Endothelial cell of umbilical vein (primary cell): ENCODE measurements around the gene TEX9. TPM values are rescaled to one million over a fixed set of nuclear protein-coding genes. Genes with fewer than 3 reads are reported as not detected.

Experiments
- BruUV-seq: library from RNA; stranded (reverse); fragments of 400-500 nt; replicated peaks from 2 replicates; lab custom pipeline; 2021; lab: Mats Ljungman, UMichigan
- CTCF ChIA-PET: fragments of 300-600, 350-600 bp; sonication (Branson Sonifier 250); formaldehyde crosslinking; loops from one replicate; lab custom pipeline; 2021; ENCODE audit warnings: antibody characterized with exemption, inconsistent platforms; lab: Charles Lee
- POLR2A ChIA-PET: fragments of 300-600, 350-600 bp; sonication (Branson Sonifier 250); formaldehyde crosslinking; loops from one replicate; lab custom pipeline; 2021; ENCODE audit warnings: antibody characterized with exemption, inconsistent platforms; lab: Charles Lee
- DNase-seq: peaks from one replicate; pipeline ENCODE4 v3.0.0-alpha.2; 2011; ENCODE audit warnings: low read depth, low spot score
- FAIRE-seq: peaks from 2 replicates; lab custom pipeline; 2011; peaks lifted over from hg19 to GRCh38; lab: Jason Lieb, UNC
- H2AFZ ChIP-seq: 2 replicates; pipeline ENCODE4 v1.6.0; 2012; ENCODE audit warnings: low read depth, low read length, control low read depth, inconsistent platforms
- H3K27ac ChIP-seq: 2 replicates; pipeline ENCODE4 v1.5.1; 2011; ENCODE audit warnings: low read depth, mild to moderate bottlenecking, control low read depth, low read length, moderate library complexity; ENCODE audit not compliant: insufficient read depth
- H3K27me3 ChIP-seq, 2 experiments: 2 replicates each; pipeline versions ENCODE4 v1.6.0 to v1.6.1; 2011; ENCODE audit warnings: low read length in 2 of 2, mixed read lengths in 1 of 2; ENCODE audit not compliant: control insufficient read depth in 2 of 2, insufficient read depth in 2 of 2
- H3K36me3 ChIP-seq, 2 experiments: 2 replicates in 1 of 2; 3 replicates in 1 of 2; pipeline ENCODE4 v1.5.1; 2011; ENCODE audit warnings: low read length in 2 of 2, mild to moderate bottlenecking in 1 of 2, moderate library complexity in 1 of 2; ENCODE audit not compliant: control insufficient read depth in 2 of 2, insufficient read depth in 2 of 2; ENCODE audit errors: extremely low read depth in 1 of 2
- H3K4me1 ChIP-seq: 3 replicates; pipeline ENCODE4 v1.5.1; 2011; ENCODE audit warnings: mild to moderate bottlenecking, low read length; ENCODE audit not compliant: control insufficient read depth, insufficient read depth; ENCODE audit errors: extremely low read depth
- H3K4me2 ChIP-seq: 2 replicates; pipeline ENCODE4 v1.6.1; 2011; ENCODE audit warnings: low read length, control low read depth, mixed read lengths; ENCODE audit not compliant: insufficient read depth
- H3K4me3 ChIP-seq, 3 experiments: fragments of 200-600 bp in 1 of 3; sonication (generic), shearing (Covaris generic) in 1 of 3; replicated peaks in 1 of 3; 2 replicates each; pipeline ENCODE4 v1.5.1; 2011 to 2016; ENCODE audit warnings: control low read depth in 3 of 3, low read length in 3 of 3, mild to moderate bottlenecking in 2 of 3, inconsistent platforms in 1 of 3, low read depth in 1 of 3, moderate library complexity in 1 of 3; ENCODE audit not compliant: insufficient read depth in 1 of 3
- H3K79me2 ChIP-seq: 2 replicates; pipeline ENCODE4 v1.6.0; 2012; ENCODE audit warnings: low read length, inconsistent platforms; ENCODE audit not compliant: control insufficient read depth, insufficient read depth
- H3K9ac ChIP-seq: replicated peaks from 2 replicates; pipeline ENCODE3; 2011; ENCODE audit warnings: low read length, control low read depth; ENCODE audit not compliant: insufficient read depth; ENCODE audit errors: extremely low read depth
- H3K9me1 ChIP-seq: replicated peaks from 3 replicates; pipeline ENCODE4 v1.6.0; 2011; ENCODE audit warnings: mild to moderate bottlenecking, low read length; ENCODE audit not compliant: control insufficient read depth, insufficient read depth; ENCODE audit errors: extremely low read depth
- H3K9me3 ChIP-seq: replicated peaks from 2 replicates; pipeline ENCODE4 v1.5.1; 2012; ENCODE audit warnings: low read length, inconsistent platforms; ENCODE audit not compliant: control insufficient read depth, insufficient read depth
- H4K20me1 ChIP-seq: replicated peaks from 2 replicates; pipeline ENCODE3; 2011; ENCODE audit warnings: mild to moderate bottlenecking, low read length; ENCODE audit not compliant: control insufficient read depth, insufficient read depth; ENCODE audit errors: extremely low read depth
- CTCF ChIP-seq, 2 donors: IDR thresholded peaks; 1 replicate in 1 of 2; 2 replicates in 1 of 2; pipeline ENCODE4 v1.5.1; 2011; ENCODE audit warnings: low read length in 2 of 2, mild to moderate bottlenecking in 2 of 2, moderate library complexity in 2 of 2, control low read depth in 1 of 2, inconsistent platforms in 1 of 2, low read depth in 1 of 2; ENCODE audit not compliant: insufficient read depth in 1 of 2; ENCODE audit errors: extremely low read depth in 1 of 2
- EZH2 ChIP-seq: IDR thresholded peaks from 2 replicates; pipeline ENCODE4 v1.6.1; 2012; ENCODE audit warnings: borderline replicate concordance, low read depth, mild to moderate bottlenecking, moderate library complexity, low read length, inconsistent platforms; ENCODE audit not compliant: severe bottlenecking
- FOS ChIP-seq: IDR thresholded peaks from 2 replicates; pipeline ENCODE4 v1.6.1; 2011; ENCODE audit warnings: mild to moderate bottlenecking, low read length, moderate library complexity, borderline replicate concordance; ENCODE audit not compliant: insufficient read depth
- GATA2 ChIP-seq: IDR thresholded peaks from 2 replicates; pipeline ENCODE4 v1.7.0; 2011; ENCODE audit warnings: low read depth, mild to moderate bottlenecking, moderate library complexity, mixed read lengths, low read length; ENCODE audit not compliant: insufficient read length, insufficient read depth
- JUN ChIP-seq: IDR thresholded peaks from 2 replicates; pipeline ENCODE4 v1.6.1; 2011; ENCODE audit warnings: borderline replicate concordance, low read depth; ENCODE audit not compliant: insufficient read length, insufficient read depth
- MAX ChIP-seq: IDR thresholded peaks from 2 replicates; pipeline ENCODE4 v1.6.1; 2011; ENCODE audit not compliant: insufficient read depth, insufficient read length
- MYC ChIP-seq: IDR thresholded peaks from one replicate; pipeline ENCODE4 v1.6.1; 2011; ENCODE audit warnings: mild to moderate bottlenecking, low read depth, low read length
- POLR2A ChIP-seq: IDR thresholded peaks from 2 replicates; pipeline ENCODE4 v1.6.1; 2012; ENCODE audit warnings: low read depth, mild to moderate bottlenecking, control low read depth, low read length
- POLR2AphosphoS5 ChIP-seq: IDR thresholded peaks from 2 replicates; pipeline ENCODE4 v1.6.1; 2012; ENCODE audit warnings: low read depth, mild to moderate bottlenecking, control low read depth, low read length, moderate library complexity; ENCODE audit not compliant: insufficient read depth
- dilution Hi-C: fragments of 300-500 bp; cut with MboI; formaldehyde crosslinking; loops from one replicate; pipeline ENCODE4 v1.15.0; 2019; ENCODE audit warnings: low sequenced_read_pairs; ENCODE audit not compliant: extremely low pct_ligation_motif_present
- intact Hi-C: fragments of 100-400 bp; cut with micrococcal nuclease; formaldehyde crosslinking; loops from one replicate; pipeline ENCODE4 v1.10.0; 2022
- polyA plus RNA-seq, 4 experiments: library from polyadenylated mRNA; depleted of rRNA in 3 of 4; stranded (reverse) in 3 of 4; unstranded in 1 of 4; fragments of >200 nt; gene quantifications; 2 replicates each; pipeline versions ENCODE4 v1.2.1 to v1.2.3, GENCODE V29; 2011 to 2012; ENCODE audit warnings: missing spikeins in 1 of 4
- total RNA-seq: library from RNA; stranded (reverse); gene quantifications from 2 replicates; pipeline ENCODE4 v1.2.3, GENCODE V29; 2021

TEX9 gene
- total and polyA plus RNA-seq, 2 donors (not counting 3 experiments of a cell fraction or from before 2014, with no cell fraction given), result 0.33 to 1.7 TPM

- Histone ChIP-seq H3K4me2 (no peak overlapping the region), H3K4me1 (no peaks in the 10 kb centered on the region), H4K20me1 (no peaks in the 10 kb centered on the region), H3K36me3 (no peaks in the 10 kb centered on the region), H2AFZ (no peak overlapping the region), H3K9me1 (no peaks in the 10 kb centered on the region), H3K9me3 (no peaks in the 10 kb centered on the region), H3K4me3 (no peak overlapping the region), H3K27ac (no peak overlapping the region), H3K79me2 (no peaks in the 10 kb centered on the region), H3K27me3 (no peaks in the 10 kb centered on the region), H3K9ac (no peak overlapping the region)
- TF ChIP-seq EZH2 (no peak), GATA2 (no peak), CTCF (IDR thresholded peaks at IDR 0.05; ENCODE audit: extremely low read depth in 1 of 2, insufficient read depth in 1 of 2, low read depth in 1 of 2, low read length in 2 of 2) (no peak), POLR2A (no peak)
- no peak for DNase-seq
- FAIRE-seq, result no peak
- CTCF ChIA-PET, result no interaction called here
- intact Hi-C loops (no loop called here), dilution Hi-C loops (no loop called here)
- POLR2A ChIA-PET, result no interaction called here
- no TSS peak for BruUV-seq
Measured at GRCh38 chr15:56383010-56383409, 17.8 kb downstream of the TEX9 start.

GRCh38 chr15:56385908-56386307 lies 20.7 kb downstream of the TEX9 start:
- ChIA-PET CTCF (no interaction called here), POLR2A (no interaction called here)
- Histone ChIP-seq H2AFZ (no peak overlapping the region), H3K79me2 (no peaks in the 10 kb centered on the region), H3K9me1 (no peaks in the 10 kb centered on the region), H3K9ac (no peak overlapping the region), H3K36me3 (no peaks in the 10 kb centered on the region), H3K27ac (no peak overlapping the region), H3K4me3 (no peak overlapping the region), H3K9me3 (no peaks in the 10 kb centered on the region), H3K27me3 (no peaks in the 10 kb centered on the region), H3K4me2 (no peak overlapping the region), H4K20me1 (no peaks in the 10 kb centered on the region), H3K4me1 (no peaks in the 10 kb centered on the region)
- no peak for DNase-seq
- dilution Hi-C loops (no loop called here), intact Hi-C loops (no loop called here)
- no TSS peak for BruUV-seq
- TF ChIP-seq MAX (no peak), EZH2 (no peak), JUN (no peak), FOS (no peak), CTCF (IDR thresholded peaks at IDR 0.05; ENCODE audit: extremely low read depth in 1 of 2, insufficient read depth in 1 of 2, low read depth in 1 of 2, low read length in 2 of 2) (no peak), POLR2AphosphoS5 (no peak), GATA2 (no peak), POLR2A (no peak), MYC (no peak)
- no peak for FAIRE-seq
